Lower lobe of right lung (tissue), 2 donors: ENCODE measurements around the gene DUSP5. TPM values are rescaled to one million over a fixed set of nuclear protein-coding genes. Genes with fewer than 3 reads are reported as not detected.

Experiments used
- ATAC-seq, 2 donors: fragments of 200-7000 bp; cut with Tn5 transposase; one replicate each; pipeline ENCODE4 v1.9.1; 2020 to 2022; ENCODE audit warnings: mild to moderate bottlenecking in 2 of 2, moderate library complexity in 2 of 2
- DNase-seq: peaks from one replicate; pipeline ENCODE4 v3.0.0-alpha.2; 2020
- H3K27ac ChIP-seq: fragments of 200-600 bp; one replicate; pipeline ENCODE4 v1.8.0; 2022
- H3K27me3 ChIP-seq: fragments of 200-600 bp; one replicate; pipeline ENCODE4 v1.8.0; 2022; ENCODE audit warnings: low read depth
- H3K36me3 ChIP-seq: fragments of 200-600 bp; one replicate; pipeline ENCODE4 v1.8.0; 2022; ENCODE audit warnings: mild to moderate bottlenecking
- H3K4me1 ChIP-seq: fragments of 200-600 bp; one replicate; pipeline ENCODE4 v1.8.0; 2022
- H3K4me3 ChIP-seq: fragments of 200-600 bp; one replicate; pipeline ENCODE4 v1.8.0; 2022; ENCODE audit warnings: mild to moderate bottlenecking
- H3K9me3 ChIP-seq: fragments of 200-600 bp; one replicate; pipeline ENCODE4 v1.8.0; 2022
- CTCF ChIP-seq: fragments of 200-600 bp; IDR thresholded peaks from one replicate; pipeline ENCODE4 v1.8.0; 2022; ENCODE audit warnings: antibody characterized with exemption, mild to moderate bottlenecking
- intact Hi-C: fragments of 100-400 bp; cut with DNase I; formaldehyde crosslinking; loops from one replicate; pipeline ENCODE4 v1.11.0; 2022
- total RNA-seq: library from RNA; stranded (reverse); fragmentation: NEBNext Ultra II Directional; extraction: Animal tissue kit (Norgen Biotek cat#: 25700); gene quantifications from one replicate; pipeline ENCODE4 v1.2.1, GENCODE V29; 2021
- donor health status: DM: no; HTN: yes; CAD: no; lungs with severe emphysema.

The DUSP5 gene
- total RNA-seq, 1 donor from 2014 or later = 8.9 TPM

GRCh38 chr10:110457851-110458250 lies 39.9 kb upstream of the DUSP5 start:
- intact Hi-C loops = no loop called here
- peak overlapping the region; percentile 49 for H3K27ac ChIP-seq
- no peak overlapping the region for H3K4me3 ChIP-seq
- ATAC-seq = no peak
- TF ChIP-seq CTCF = no peak
- DNase-seq = no peak
- no peaks in the 10 kb centered on the region for H3K9me3 ChIP-seq
- no peaks in the 10 kb centered on the region for H3K36me3 ChIP-seq
- H3K27me3 ChIP-seq = no peaks in the 10 kb centered on the region
- H3K4me1 ChIP-seq = no peaks in the 10 kb centered on the region

GRCh38 chr10:110458266-110458920 lies 39.3 kb upstream of the DUSP5 start:
- peak in 1 of 2 donors; percentile 38 for ATAC-seq
- H3K27me3 ChIP-seq = no peaks in the 10 kb centered on the region
- intact Hi-C loops = no loop called here
- H3K4me1 ChIP-seq = no peaks in the 10 kb centered on the region
- no peak for DNase-seq
- no peaks in the 10 kb centered on the region for H3K9me3 ChIP-seq
- no peak for TF ChIP-seq CTCF
- H3K4me3 ChIP-seq = no peak overlapping the region
- no peaks in the 10 kb centered on the region for H3K36me3 ChIP-seq
- H3K27ac ChIP-seq = peak overlapping the region; percentile 62

GRCh38 chr10:110459600-110459999 lies 38.1 kb upstream of the DUSP5 start:
- DNase-seq = no peak
- intact Hi-C loops = no loop called here
- no peaks in the 10 kb centered on the region for H3K36me3 ChIP-seq
- no peak overlapping the region for H3K27ac ChIP-seq
- H3K4me1 ChIP-seq = no peaks in the 10 kb centered on the region
- ATAC-seq = no peak
- no peaks in the 10 kb centered on the region for H3K27me3 ChIP-seq
- no peak for TF ChIP-seq CTCF
- no peaks in the 10 kb centered on the region for H3K9me3 ChIP-seq
- no peak overlapping the region for H3K4me3 ChIP-seq

- no peaks in the 10 kb centered on the region for H3K9me3 ChIP-seq
- ATAC-seq = peak; percentile 33 to 48
- H3K27me3 ChIP-seq = no peaks in the 10 kb centered on the region
- TF ChIP-seq CTCF = no peak
- intact Hi-C loops = no loop called here
- DNase-seq = no peak
- H3K4me1 ChIP-seq = no peaks in the 10 kb centered on the region
- no peak overlapping the region for H3K4me3 ChIP-seq
- no peak overlapping the region for H3K27ac ChIP-seq
- no peaks in the 10 kb centered on the region for H3K36me3 ChIP-seq
Observed at GRCh38 chr10:110460111-110460809, 37.4 kb upstream of the DUSP5 start.

- DNase-seq (no peak), ATAC-seq (no peak)
- Histone ChIP-seq H3K27ac (no peak overlapping the region), H3K36me3 (no peaks in the 10 kb centered on the region), H3K9me3 (no peaks in the 10 kb centered on the region), H3K27me3 (no peaks in the 10 kb centered on the region), H3K4me1 (no peaks in the 10 kb centered on the region), H3K4me3 (no peak overlapping the region)
- intact Hi-C loops = no loop called here
- no peak for TF ChIP-seq CTCF
Observed at GRCh38 chr10:110461088-110461487, 36.6 kb upstream of the DUSP5 start.
